IPS-18c (cell line): ENCODE results near the gene ABR.

Experiments used
- H3K4me3 ChIP-seq: 2 replicates; pipeline ENCODE4 v1.7.0; 2013; ENCODE audit warnings: low read depth, mild to moderate bottlenecking, low read length, moderate library complexity; ENCODE audit not compliant: insufficient read depth
- H3K9me3 ChIP-seq: one replicate; pipeline ENCODE4 v1.6.1; 2013; ENCODE audit warnings: mild to moderate bottlenecking, low read length, moderate library complexity; ENCODE audit not compliant: control insufficient read depth, insufficient read depth

Gene ABR

DNA sequence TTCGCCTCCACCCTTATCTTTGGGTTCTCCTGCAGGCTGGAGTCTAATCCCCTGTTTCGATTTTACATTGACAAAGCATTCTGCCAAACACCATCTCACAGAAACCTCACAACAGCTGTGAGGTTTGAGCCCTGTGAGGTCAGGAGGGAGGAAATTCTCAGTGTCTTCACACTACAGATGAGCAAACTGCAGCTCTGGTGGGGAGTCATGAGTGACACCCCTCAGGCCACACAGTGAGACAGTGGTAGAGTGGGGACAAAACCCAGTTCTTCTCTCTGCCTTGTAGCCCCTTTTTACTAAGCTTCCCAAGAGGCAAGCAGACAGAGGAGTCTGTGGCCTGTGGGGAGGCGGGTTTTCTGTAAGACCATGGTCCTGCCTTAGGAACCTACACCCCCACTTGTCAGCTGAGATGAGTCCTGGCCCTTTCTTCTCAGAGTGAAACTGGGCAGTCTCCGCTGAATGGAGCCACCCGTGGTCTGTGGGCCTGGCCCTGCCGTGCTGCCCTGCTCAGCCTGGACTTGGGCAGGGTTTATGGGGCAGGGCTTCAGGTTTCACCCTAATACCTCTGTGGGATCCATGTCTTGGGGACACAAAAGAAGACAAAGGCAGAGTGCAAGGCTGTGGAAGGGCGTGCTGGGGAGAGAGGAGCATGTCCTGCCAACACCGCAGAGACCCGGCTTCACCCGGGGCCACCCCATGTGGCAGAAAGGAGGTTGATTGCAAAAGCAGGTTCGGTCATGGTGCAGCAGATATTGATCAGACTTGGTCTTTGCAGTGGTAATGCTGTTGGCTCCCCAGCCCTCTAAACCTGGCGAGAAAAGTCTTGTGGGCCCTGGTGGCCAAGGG lies 59.0 kb downstream of the ABR start:
- Histone ChIP-seq H3K4me3 (no peak overlapping the region), H3K9me3 (peaks cover 2% of the 10 kb centered on the region)

DNA sequence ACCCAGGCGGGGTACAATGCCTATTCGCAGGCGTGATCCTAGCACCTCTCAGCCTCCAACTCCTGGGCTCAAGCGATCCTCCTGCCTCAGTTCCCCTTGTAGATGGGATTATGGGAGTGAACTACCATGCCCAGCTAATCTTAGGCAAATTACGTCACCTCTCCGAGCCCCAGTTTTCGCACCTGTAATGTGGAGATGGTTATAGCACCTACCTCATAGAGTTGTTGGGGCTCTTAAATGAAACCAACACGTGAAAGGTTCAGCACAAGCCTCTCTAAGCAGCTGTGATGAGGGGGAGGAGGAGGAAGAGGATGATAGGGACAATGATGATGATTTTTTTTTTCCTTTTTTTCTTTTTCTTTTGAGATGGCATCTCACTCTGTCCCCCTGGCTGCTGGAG lies 59.9 kb downstream of the ABR start:
- peaks cover 2% of the 10 kb centered on the region for H3K9me3 ChIP-seq

DNA sequence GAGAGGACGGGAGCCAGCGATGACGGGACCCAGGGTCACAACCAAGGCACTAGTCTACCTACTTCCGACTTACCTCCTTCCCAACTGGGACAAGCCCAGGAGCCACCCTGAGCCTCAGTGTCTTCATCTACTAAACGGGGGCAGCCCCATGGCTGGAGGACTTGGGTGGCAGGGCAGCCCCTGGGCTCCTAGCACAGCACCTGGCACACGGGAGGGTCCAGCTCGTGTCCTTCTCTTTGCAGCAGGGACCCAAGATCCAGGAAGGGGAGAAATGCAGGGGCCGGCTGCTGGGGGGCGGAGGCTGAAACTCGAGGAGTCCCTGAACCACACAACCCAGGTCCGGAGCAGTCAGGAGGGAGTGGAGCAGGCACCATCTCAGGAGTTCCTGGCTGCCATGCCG lies 63.2 kb downstream of the ABR start:
- Histone ChIP-seq H3K4me3 (no peak overlapping the region), H3K9me3 (peaks cover 2% of the 10 kb centered on the region)

More for the DNA sequence above, 59.9 kb downstream of the ABR start:
- H3K4me3 ChIP-seq: no peak overlapping the region

DNA sequence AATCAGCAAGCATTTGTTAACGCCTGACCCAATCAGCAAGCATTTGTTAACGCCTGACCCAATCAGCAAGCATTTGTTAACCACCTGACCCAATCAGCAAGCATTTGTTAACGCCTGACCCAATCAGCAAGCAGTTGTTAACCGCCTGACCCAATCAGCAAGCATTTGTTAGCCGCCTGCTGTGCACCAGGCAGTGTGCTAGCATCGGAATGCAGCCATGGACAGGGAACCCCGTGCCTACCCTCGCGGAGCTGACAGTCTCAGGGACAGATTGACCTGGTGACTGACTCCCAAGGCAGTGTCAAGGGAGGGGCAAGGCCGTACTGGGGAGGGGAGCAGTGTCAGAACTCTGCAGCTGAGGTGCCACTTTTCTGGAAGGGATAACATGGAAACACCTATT lies 66.9 kb downstream of the ABR start:
- no peak overlapping the region for H3K4me3 ChIP-seq

DNA sequence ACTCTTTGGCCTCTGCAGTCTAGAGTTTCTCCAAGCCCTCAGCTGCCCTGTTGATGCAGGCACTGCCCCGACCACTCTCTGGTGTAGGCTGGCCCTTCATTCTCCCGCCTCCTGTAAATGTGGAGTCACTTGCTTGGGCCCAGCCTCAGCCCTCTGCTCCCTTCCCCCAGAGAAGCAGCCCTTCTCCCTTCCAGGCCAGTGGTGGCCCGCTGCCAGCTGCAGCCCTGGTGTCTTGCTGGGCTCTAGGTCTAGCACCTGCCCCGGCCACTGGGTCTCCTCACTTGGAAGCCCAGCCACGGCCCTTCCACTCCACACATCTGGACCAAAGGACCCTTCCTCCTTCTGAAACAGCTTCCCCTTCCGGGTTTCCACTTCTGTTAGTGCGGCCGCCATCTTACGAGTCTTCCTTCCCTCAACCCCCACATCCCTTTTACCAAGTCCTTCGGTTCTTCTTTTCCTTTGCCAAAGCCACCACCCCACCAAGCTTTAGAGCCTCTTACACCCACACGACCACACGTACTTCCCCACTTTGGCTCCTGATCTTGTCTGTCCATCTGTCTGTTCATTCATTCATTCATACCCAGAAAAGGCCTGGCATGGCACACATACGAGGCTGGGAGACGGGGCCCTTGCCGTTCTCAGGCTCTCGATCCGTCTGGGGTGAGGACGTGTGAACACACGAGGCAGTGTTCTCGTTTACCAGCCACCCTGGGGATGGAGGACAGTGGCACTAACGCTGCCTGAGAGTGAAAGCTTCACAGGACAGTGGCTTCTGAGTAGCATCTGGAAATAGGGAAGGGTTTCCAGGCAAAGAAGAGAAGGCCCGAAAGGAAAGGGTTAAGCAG lies 68.0 kb downstream of the ABR start:
- Histone ChIP-seq H3K4me3 (no peak overlapping the region), H3K9me3 (no peaks in the 10 kb centered on the region)

More for the DNA sequence above, 66.9 kb downstream of the ABR start:
- H3K9me3 ChIP-seq: no peaks in the 10 kb centered on the region

DNA sequence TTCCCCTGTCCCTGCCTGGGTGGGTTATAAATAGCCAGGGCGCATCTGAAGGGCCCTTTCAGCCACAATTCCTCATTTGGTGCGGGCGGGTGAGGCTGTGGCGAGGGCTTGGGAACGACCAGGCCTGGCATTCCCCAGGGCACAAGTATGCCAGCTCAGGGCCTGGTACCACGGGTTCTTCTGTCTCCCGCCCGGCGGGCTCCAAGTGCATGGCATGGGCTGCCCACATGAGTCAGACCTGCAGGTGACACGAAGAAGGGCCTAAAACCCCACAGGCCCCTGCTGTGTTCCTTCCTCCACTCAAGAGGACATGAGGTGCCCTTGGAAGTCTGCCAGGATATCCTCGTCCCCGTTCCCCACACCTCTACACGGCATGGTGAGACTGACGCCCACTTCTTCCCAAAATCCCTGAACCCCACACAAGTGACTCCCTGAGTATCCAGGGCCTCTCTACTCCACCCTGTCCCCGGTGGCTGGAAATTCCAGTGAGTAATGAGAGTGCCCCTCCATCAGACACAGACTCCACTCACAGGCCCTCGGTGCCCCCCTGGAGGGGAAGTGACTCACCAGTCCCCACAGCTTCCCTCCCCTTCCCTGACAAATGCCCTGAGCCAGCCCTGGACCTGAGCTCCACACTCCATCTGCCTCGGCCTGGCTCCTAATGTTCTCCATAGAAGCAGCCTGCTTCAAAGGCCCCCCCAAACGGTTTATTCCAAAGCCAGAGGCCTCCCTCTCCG lies 68.8 kb downstream of the ABR start:
- no peaks in the 10 kb centered on the region for H3K9me3 ChIP-seq
- H3K4me3 ChIP-seq: no peak overlapping the region

DNA sequence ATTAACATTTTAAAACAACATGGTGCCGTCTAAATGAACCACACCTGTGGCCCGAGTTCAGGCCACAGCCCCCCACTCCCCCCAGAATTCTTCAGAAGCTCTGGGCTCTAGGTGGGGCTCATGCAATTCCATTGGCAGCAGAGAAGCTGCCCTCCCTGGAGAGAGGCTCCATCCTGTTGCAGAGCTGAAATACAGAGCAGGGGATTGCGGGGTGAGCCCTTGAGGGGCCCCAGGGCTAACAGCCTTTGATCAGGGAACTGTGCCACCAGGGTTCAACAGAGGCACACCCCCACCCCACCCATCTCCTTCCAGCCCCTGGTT lies 69.3 kb downstream of the ABR start:
- no peak overlapping the region for H3K4me3 ChIP-seq

DNA sequence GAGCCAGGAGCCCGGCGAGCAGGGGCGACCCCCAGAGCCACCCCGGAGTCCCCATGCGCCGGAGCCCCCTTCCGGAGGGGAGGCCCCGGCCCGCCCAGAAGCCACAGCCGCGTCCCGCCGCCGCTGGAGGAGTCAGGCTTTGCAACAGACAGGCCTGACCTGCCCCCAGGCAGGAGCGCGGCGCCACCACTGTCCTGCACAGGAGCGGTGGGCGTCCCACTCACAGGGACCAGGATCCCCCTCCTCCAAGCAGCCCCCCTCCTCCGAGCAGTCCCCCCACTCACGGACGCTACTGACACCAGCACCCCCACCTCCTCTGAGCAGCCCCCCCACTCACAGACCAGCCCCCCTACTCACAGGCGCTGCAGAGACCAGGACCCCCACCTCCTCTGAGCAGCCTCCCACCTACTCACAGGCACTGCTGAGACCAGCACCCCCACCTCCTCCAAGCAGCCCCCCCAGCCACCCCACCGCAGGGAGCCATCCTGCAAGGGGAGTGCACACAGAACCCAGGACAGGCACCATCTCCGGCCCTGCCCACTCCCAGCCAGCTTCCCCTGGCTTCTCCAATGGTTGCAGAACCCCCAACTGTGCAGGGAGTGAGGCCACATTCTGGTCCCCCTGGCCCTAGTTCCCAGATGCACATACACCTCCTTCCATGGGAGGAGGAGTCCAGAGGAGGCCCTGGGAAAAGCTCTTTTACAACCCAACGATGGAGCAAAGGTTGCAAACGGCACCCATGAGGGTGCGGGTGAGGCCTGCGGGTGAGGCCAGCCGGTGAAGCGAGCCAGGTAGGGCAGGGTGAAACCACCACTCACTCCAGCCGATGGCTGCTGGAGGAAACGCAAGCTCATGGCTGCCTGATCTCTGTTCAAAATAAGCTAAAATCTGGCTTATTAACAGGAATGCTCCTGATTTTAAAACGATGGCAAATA lies 69.9 kb downstream of the ABR start:
- Histone ChIP-seq H3K4me3 (peak overlapping the region; percentile 67; the same call in 1 of the 2 replicates), H3K9me3 (no peaks in the 10 kb centered on the region)

More for the DNA sequence above, 69.3 kb downstream of the ABR start:
- no peaks in the 10 kb centered on the region for H3K9me3 ChIP-seq

DNA sequence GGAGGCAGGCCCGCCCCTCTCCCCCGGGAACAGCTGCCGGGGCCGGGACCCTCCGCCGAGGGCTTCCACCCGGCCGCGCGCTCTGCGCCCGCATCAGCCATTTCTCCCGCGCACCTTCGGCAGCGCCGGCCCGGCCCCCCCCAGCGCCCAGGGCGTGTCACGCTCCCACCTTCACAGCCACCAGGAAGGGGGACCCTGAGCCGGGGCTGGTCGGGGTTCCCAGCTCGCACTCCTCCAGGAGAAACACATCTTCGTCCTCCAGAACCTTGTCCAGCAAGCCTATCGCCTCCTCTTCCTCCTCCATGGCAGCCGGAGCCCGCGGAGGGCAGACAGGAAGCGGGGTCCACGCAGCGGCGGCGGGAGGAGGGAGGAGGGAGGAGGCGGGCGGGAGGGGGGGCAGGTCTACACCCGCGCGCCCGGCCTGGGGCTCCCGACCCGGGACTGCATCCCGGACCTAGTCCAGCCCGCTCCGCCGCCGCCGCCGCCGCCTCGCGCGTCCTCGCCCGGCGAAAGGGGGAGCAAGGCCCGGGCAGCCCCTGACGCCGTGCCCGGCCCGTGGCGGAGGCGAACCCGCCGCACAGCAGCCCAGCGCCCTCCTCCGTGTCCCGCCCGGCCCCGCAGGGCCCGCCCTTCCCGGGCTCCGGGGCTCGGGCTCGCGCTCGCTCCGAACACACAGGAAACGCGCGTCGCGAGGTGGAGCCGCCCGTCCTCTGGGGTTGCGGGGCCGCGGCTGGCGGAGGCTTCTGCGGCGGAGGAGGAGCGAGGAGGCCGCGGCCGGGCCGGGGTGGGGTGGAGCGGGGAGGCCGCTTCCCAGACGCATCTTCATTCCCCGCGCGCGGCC lies 70.8 kb downstream of the ABR start:
- Histone ChIP-seq H3K9me3 (no peaks in the 10 kb centered on the region), H3K4me3 (peak overlapping the region; percentile 67)

DNA sequence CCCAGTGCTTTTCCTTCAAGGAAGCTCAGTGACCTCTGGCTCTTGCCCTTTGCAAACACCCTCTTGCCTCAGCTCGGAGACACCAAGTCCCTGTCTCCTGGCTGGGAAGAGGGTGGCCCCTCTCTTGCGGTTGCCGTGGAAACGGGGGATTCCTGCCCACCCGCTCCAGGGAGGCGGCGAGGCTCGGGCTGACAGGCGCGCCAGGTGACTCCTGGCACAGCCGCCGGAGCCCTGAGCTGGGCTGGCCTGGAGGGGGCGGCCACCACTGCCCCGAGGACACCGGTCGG lies 71.4 kb downstream of the ABR start:
- Histone ChIP-seq H3K9me3 (no peaks in the 10 kb centered on the region), H3K4me3 (peak overlapping the region; percentile 67)

DNA sequence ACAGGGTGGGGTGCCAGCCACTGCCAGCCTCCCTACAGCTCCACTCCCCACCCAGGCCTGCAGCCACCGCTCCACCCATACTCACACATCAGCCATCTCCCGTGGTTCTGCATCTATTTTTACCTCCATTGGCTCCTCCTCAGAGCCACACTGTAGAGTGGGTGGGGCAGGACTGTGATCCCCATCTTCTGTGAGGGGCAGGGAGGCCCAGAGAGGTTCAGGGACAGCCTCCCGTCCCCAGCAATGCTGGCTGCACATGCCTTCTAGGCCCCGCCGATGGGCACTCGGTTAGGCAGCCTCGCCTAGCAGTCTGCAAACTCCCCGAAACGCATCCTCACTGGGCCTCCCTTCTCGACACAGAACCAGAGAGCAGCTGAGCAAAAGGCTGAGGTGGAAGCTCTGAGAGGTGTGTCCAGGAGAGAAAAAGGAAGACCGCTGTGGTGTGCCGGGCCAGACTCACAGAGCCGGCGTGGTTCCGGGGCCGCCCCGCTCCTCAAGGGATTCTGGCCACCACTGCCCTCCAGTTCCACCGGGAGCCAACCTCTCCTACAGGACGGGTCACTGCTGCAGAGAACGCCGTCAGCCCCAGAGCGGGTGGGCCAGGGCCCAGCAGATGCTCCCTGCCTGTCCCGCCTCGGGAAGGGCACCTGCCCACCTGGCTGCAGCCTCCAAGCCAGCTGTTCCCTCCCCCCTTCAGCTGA lies 71.9 kb downstream of the ABR start:
- peaks cover 3% of the 10 kb centered on the region for H3K9me3 ChIP-seq
- H3K4me3 ChIP-seq: peak overlapping the region; percentile 67

DNA sequence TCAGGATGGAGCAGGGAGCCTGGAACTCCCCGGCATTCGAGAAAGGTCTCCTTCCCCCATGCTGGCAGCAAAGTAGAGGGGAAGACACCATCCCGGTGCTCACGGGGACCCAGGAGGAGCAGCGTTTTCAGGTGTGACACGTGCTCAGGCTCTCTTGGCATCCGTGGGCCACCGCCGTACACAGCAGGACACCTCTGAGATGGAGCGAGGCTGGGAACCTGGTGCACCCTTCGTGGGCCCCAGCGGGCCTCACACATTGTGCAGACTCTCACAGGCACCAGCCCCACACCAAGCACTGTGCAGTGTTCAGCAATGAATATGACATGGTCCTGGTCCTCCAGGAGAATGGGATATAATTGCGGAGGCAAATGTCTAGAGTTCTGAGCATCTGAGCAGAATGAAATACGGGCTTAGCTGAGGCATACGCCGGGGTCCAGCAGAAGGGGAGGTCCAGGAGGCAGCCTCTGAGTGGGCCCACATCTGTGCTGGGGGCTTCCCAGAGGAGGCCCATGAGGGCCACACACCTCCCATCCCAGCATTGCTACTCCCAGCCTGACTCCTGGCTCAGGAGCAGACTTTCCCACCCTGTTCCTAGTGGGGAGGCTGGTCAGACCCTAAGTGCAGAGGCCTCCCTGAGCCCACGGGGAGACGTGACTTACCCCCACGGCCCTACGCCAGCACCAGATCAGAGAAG lies 72.6 kb downstream of the ABR start:
- Histone ChIP-seq H3K4me3 (no peak overlapping the region), H3K9me3 (peaks cover 3% of the 10 kb centered on the region)

DNA sequence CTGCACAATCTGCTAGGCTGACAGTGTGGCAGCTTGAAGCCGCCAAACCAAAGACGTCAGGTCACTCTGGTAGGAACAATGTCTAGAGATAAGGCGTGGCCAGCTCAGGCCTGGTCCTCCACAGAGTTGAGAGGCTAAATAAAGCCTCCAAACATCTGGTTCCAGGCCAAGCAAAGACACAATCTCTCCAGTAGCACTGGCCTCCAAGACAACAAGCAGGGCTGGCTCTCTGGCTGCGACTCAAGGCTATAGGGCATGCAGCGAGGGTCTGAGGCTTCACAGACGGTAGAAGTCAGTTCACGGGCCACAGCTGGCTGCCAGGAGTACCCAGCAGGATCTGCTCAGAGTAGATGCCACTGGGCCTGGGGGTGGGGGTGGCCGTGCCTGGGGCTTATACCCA lies 75.6 kb downstream of the ABR start:
- H3K9me3 ChIP-seq: peaks cover 3% of the 10 kb centered on the region
- no peak overlapping the region for H3K4me3 ChIP-seq

DNA sequence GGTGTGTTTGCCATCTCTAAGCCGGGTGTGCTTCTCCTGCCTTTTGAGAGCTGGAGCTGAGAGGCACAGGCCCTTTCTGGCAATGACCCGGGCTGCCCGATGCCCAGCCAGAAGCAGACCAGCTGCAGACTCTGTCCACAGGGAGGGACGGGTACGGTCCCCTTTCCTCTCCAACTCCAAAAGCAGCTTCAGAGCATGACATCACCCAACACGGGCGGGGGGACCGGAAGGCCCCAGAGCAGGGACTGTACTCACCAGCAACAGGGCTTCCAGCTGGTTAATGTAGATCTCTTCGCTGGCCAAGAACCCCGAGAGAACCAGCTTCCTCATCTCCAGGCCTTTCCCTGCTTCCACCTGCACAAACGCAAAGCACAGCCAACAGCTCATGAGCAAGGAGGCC lies 79.4 kb downstream of the ABR start:
- H3K9me3 ChIP-seq: peaks cover 3% of the 10 kb centered on the region
- no peak overlapping the region for H3K4me3 ChIP-seq

DNA sequence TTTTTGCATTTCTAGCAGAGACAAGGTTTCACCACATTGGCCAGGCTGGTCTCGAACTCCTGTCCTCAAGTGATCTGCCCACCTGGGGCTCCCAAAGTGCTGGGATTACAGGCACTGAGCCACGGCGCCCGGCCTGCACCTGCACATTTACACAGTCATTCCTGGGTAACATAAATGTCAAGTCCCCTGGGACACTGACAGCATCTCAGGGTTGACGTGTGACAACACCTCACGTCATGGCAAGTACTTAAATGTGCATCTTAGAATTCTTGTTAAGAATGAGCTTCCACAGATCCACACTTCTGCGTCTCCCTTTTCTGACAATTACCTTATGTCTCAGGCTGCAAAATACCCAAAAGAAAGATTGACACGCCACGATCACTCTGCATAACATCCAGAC lies 80.5 kb downstream of the ABR start:
- Histone ChIP-seq H3K4me3 (no peak overlapping the region), H3K9me3 (peaks cover 3% of the 10 kb centered on the region)
